Suprapubic skin (tissue), 3 donors: ENCODE data around the gene JUP.

Experiments
- POLR2A ChIP-seq, 2 donors: fragments of 450-650 bp; IDR thresholded peaks; one replicate each; pipeline ENCODE4 v1.6.1; 2017; ENCODE audit warnings: antibody characterized with exemption in 2 of 2, mild to moderate bottlenecking in 2 of 2, moderate library complexity in 2 of 2
- TF ChIP-seq, protein P1 (sequence below), 2 donors: fragments of 200-600 bp in 1 of 2; fragments of 450-650 bp in 1 of 2; sonication (generic) in 1 of 2; IDR thresholded peaks; one replicate each; pipeline ENCODE4 v1.5.1; 2016 to 2019; ENCODE audit warnings: antibody characterized with exemption in 2 of 2, mild to moderate bottlenecking in 1 of 2, moderate library complexity in 1 of 2

DNA sequence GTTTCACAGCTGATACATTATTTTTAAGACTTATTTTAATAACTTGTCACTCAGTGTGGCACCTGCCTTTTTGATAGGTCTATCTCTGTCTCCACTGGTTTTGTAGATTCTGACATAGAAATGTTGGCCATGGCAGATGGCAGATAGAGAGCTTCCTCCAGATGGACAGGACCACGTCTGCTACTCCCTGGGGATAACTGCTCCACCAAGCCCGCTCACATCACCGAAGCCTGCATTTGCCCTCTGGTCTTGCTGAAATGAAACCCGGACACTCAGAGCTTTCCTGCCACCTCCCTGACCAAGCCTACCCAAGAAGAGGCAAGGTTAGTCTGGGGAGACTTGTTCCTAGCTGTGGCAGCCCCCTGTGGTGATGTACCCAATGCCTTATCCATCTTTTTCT lies 35.6 kb downstream of the JUP start:
- TF ChIP-seq, protein P1, sequence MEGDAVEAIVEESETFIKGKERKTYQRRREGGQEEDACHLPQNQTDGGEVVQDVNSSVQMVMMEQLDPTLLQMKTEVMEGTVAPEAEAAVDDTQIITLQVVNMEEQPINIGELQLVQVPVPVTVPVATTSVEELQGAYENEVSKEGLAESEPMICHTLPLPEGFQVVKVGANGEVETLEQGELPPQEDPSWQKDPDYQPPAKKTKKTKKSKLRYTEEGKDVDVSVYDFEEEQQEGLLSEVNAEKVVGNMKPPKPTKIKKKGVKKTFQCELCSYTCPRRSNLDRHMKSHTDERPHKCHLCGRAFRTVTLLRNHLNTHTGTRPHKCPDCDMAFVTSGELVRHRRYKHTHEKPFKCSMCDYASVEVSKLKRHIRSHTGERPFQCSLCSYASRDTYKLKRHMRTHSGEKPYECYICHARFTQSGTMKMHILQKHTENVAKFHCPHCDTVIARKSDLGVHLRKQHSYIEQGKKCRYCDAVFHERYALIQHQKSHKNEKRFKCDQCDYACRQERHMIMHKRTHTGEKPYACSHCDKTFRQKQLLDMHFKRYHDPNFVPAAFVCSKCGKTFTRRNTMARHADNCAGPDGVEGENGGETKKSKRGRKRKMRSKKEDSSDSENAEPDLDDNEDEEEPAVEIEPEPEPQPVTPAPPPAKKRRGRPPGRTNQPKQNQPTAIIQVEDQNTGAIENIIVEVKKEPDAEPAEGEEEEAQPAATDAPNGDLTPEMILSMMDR (IDR thresholded peaks at IDR 0.05) = no peak
- TF ChIP-seq POLR2A (IDR thresholded peaks at IDR 0.05) = no peak
